ENCODE data around the gene PHGDH. TPM values are rescaled to one million over a fixed set of nuclear protein-coding genes. Genes with fewer than 3 reads are reported as not detected.

PHGDH gene
- total and polyA plus RNA-seq, 2 of the 13 experiments (the other 11 are each of a cell fraction or from before 2014, with no cell fraction given): 95.8 to 133 TPM

- TF ChIP-seq ZBTB8A (CRISPR knock-in tag; IDR thresholded peaks at IDR 0.05; ENCODE audit: borderline replicate concordance, low read depth): no peak
- peak; percentile 63 for TF ChIP-seq ASH2L (IDR thresholded peaks at IDR 0.05; ENCODE audit: insufficient read length, low read depth, low read length)
- peak; percentile 79 for TF ChIP-seq NR2F6 (IDR thresholded peaks at IDR 0.05)
- peak; percentile 83 for TF ChIP-seq NR2F6 (CRISPR knock-in tag; IDR thresholded peaks at IDR 0.05)
- 0 out of 2 replicates have a peak, but pooled peaks have one; percentile 32 for TF ChIP-seq HIC2 (CRISPR knock-in tag; IDR thresholded peaks at IDR 0.05; ENCODE audit: low read depth)
- no peak for TF ChIP-seq ATM (IDR thresholded peaks at IDR 0.05; ENCODE audit: borderline replicate concordance)
- TF ChIP-seq CBX5 (CRISPR knock-in tag; IDR thresholded peaks at IDR 0.05; ENCODE audit: borderline replicate concordance): peak; percentile 87; the same call in 1 of the 2 replicates
- TF ChIP-seq, protein P1, sequence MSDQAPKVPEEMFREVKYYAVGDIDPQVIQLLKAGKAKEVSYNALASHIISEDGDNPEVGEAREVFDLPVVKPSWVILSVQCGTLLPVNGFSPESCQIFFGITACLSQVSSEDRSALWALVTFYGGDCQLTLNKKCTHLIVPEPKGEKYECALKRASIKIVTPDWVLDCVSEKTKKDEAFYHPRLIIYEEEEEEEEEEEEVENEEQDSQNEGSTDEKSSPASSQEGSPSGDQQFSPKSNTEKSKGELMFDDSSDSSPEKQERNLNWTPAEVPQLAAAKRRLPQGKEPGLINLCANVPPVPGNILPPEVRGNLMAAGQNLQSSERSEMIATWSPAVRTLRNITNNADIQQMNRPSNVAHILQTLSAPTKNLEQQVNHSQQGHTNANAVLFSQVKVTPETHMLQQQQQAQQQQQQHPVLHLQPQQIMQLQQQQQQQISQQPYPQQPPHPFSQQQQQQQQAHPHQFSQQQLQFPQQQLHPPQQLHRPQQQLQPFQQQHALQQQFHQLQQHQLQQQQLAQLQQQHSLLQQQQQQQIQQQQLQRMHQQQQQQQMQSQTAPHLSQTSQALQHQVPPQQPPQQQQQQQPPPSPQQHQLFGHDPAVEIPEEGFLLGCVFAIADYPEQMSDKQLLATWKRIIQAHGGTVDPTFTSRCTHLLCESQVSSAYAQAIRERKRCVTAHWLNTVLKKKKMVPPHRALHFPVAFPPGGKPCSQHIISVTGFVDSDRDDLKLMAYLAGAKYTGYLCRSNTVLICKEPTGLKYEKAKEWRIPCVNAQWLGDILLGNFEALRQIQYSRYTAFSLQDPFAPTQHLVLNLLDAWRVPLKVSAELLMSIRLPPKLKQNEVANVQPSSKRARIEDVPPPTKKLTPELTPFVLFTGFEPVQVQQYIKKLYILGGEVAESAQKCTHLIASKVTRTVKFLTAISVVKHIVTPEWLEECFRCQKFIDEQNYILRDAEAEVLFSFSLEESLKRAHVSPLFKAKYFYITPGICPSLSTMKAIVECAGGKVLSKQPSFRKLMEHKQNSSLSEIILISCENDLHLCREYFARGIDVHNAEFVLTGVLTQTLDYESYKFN (CRISPR knock-in tag; conservative IDR thresholded peaks at IDR 0.05): peak; percentile 94
- TF ChIP-seq ZBTB38 (CRISPR knock-in tag; IDR thresholded peaks at IDR 0.05): no peak
- TF ChIP-seq ZNF549 (CRISPR knock-in tag; IDR thresholded peaks at IDR 0.05): no peak
- TF ChIP-seq NKX3-1 (CRISPR knock-in tag; IDR thresholded peaks at IDR 0.05): no peak
- TF ChIP-seq, protein P2, sequence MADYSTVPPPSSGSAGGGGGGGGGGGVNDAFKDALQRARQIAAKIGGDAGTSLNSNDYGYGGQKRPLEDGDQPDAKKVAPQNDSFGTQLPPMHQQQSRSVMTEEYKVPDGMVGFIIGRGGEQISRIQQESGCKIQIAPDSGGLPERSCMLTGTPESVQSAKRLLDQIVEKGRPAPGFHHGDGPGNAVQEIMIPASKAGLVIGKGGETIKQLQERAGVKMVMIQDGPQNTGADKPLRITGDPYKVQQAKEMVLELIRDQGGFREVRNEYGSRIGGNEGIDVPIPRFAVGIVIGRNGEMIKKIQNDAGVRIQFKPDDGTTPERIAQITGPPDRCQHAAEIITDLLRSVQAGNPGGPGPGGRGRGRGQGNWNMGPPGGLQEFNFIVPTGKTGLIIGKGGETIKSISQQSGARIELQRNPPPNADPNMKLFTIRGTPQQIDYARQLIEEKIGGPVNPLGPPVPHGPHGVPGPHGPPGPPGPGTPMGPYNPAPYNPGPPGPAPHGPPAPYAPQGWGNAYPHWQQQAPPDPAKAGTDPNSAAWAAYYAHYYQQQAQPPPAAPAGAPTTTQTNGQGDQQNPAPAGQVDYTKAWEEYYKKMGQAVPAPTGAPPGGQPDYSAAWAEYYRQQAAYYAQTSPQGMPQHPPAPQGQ (CRISPR knock-in tag; IDR thresholded peaks at IDR 0.05; ENCODE audit: borderline replicate concordance): 0 out of 2 replicates have a peak, but pooled peaks have one; percentile 61
- TF ChIP-seq, protein P3, sequence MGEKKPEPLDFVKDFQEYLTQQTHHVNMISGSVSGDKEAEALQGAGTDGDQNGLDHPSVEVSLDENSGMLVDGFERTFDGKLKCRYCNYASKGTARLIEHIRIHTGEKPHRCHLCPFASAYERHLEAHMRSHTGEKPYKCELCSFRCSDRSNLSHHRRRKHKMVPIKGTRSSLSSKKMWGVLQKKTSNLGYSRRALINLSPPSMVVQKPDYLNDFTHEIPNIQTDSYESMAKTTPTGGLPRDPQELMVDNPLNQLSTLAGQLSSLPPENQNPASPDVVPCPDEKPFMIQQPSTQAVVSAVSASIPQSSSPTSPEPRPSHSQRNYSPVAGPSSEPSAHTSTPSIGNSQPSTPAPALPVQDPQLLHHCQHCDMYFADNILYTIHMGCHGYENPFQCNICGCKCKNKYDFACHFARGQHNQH (CRISPR knock-in tag; IDR thresholded peaks at IDR 0.05): peak; percentile 71; the same call in 1 of the 2 replicates
- TF ChIP-seq NONO (IDR thresholded peaks at IDR 0.05): no peak
- TF ChIP-seq NONO (CRISPR knock-in tag; conservative IDR thresholded peaks at IDR 0.05): peak; percentile 82; the same call in 1 of the 2 replicates
- TF ChIP-seq BCL6 (CRISPR knock-in tag; IDR thresholded peaks at IDR 0.05): peak; percentile 85
- TF ChIP-seq, protein P4, sequence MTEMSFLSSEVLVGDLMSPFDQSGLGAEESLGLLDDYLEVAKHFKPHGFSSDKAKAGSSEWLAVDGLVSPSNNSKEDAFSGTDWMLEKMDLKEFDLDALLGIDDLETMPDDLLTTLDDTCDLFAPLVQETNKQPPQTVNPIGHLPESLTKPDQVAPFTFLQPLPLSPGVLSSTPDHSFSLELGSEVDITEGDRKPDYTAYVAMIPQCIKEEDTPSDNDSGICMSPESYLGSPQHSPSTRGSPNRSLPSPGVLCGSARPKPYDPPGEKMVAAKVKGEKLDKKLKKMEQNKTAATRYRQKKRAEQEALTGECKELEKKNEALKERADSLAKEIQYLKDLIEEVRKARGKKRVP (CRISPR knock-in tag; IDR thresholded peaks at IDR 0.05): peak in 1 of 2 experiments; percentile 98; a peak in 2 of 4 replicates
- TF ChIP-seq ZNF333 (CRISPR knock-in tag; IDR thresholded peaks at IDR 0.05; ENCODE audit: borderline replicate concordance): no peak
- no peak for TF ChIP-seq ZNF891 (CRISPR knock-in tag; IDR thresholded peaks at IDR 0.05)
- TF ChIP-seq PHB2 (IDR thresholded peaks at IDR 0.05; ENCODE audit: partially characterized antibody): no peak
- peak; percentile 97 for TF ChIP-seq GATAD2A (CRISPR knock-in tag; IDR thresholded peaks at IDR 0.05)
- TF ChIP-seq MED1 (CRISPR knock-in tag; IDR thresholded peaks at IDR 0.05): peak; percentile 85
Measured at GRCh38 chr1:119724611-119725218, 13.0 kb downstream of the PHGDH start (continued).

Measured in HepG2 (cell line).